ENCODE results near the gene PISD.
A peak's percentile ranks its signal among the peaks of the same experiment; 100 is the strongest.
"Not testable (repeated sequence)": the region's sequence is repeated elsewhere in the genome, so short reads cannot be mapped to it uniquely, and the experiment has no call there.

The PISD gene

DNA sequence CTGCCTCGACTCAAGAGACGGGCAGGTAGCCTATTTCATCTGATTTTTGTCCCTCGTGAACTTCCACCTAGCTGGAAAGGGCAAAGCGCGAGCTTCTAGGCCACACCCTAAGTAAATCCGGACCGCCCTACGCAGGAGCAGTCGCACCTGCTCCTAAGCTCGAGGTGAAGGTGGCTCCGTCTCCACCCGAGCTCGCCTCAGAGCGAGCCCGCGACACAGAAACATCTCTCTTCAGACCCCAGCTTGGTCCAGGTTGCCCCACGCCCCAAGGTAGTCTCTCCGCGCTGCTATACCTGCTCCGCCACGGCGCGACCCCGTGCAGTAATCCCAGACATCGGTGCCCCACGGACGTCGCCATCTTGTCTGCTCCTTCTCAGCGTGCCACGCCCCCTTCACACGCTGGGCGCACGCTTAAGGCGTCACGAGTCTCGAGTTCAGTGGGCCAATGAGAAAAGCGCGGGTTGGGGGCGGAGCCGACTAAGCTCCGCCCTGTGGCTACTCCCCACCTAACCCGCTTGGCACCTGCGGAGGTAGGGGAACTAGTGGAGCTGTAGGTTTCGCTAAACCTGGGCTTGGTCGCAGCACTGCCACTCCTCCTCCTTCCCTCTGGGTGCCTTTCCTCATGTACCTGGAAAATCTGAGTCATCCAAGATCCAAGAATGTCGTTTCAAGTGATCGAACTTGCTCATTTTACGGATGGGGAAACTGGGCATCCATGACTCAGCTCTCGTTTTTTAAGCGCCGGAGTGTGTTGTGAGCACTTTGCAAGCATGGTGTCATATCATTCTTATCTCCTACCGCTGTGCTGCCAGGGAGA is at the start of gene PISD:
TSS of gene PISD (minus strand) at position 365 of the 817 bp plus-strand sequence. CDS start at position 358, 7 bp downstream.
- peak; percentile 97 for DNase-seq (ENCODE audit: low read depth)

DNA sequence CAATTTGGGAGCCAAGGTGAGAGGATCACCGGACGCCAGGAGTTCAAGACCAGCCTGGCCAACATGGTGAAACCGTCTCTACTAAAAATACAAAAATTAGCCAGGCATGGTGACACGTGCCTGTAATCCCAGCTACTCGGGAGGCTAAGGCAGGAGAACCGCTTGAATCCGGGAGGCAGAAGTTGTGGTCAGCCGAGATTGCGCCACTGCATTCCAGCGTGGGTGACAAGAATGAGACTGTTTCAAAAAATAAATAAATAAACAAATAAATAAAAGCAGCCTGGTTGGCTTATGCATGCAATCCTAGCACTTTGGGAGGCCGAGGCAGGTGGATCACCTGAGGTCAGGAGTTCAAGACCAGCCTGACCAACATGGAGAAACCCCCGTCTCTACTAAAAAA is 49.2 kb upstream of the PISD start:
- DNase-seq (ENCODE audit: low read depth), result not testable (repeated sequence)

- DNase-seq (ENCODE audit: low read depth), result no peak
These were observed 45.5 kb upstream of the PISD start for GRCh38 chr22:31707519-31707918.

GRCh38 chr22:31695423-31695822 is 33.4 kb upstream of the PISD start:
- peak; percentile 42 for DNase-seq (ENCODE audit: low read depth)

- DNase-seq (ENCODE audit: low read depth), result not testable (repeated sequence)
These were observed 32.0 kb upstream of the PISD start for GRCh38 chr22:31694046-31694445.

- peak; percentile 79 for DNase-seq (ENCODE audit: low read depth)
These were observed 30.3 kb upstream of the PISD start for GRCh38 chr22:31692186-31692886.

- DNase-seq (ENCODE audit: low read depth), result no peak
These were observed 29.4 kb upstream of the PISD start for GRCh38 chr22:31691408-31691807.

DNA sequence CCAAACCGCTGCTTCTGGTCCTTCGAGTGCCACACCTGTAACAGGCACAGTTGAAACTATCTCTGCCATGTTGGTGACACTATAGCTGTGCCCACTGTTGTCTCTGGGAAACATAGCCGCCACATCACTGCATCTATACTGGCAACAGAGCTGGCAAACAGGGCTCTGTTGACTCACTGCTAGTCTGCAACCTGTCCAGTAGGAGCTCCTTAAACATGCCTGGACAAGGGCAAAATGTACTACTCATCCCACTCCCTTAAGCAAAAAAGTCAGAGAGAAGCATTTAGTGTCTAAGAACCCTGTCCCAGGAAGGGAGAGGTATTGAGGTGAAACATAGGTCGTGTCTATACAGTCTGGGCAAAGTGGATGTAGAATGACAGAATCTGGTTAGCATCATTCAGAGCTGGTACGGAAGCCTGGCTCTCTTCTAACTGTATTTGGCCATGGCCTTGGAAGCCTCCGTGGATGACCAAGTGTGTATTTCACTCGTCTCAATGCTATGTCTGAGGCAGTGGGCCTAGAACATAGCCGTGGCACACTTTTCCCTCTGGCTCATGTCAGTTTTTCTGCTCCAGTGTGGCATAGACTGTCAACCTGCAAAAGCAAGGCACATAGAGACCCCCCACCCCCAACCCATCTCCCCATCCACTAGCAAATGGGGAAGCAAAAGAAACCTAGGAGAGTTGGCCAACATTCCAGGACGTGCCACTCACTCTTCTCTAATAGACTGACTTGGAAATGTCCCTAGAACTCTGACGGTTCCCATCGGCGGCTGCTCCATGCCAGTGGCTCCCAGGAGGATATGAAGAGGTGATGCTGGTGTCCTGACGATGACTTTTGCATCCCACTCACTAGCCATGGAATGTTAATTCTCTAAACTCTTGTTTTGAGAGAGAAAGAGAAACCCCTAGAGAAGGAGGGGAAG is 21.4 kb upstream of the PISD start:
- DNase-seq (ENCODE audit: low read depth), result no peak

- DNase-seq (ENCODE audit: low read depth), result no peak
These were observed 20.7 kb upstream of the PISD start for GRCh38 chr22:31682751-31683150.

GRCh38 chr22:31681349-31682345 is 19.6 kb upstream of the PISD start:
- no peak for DNase-seq (ENCODE audit: low read depth)

DNA sequence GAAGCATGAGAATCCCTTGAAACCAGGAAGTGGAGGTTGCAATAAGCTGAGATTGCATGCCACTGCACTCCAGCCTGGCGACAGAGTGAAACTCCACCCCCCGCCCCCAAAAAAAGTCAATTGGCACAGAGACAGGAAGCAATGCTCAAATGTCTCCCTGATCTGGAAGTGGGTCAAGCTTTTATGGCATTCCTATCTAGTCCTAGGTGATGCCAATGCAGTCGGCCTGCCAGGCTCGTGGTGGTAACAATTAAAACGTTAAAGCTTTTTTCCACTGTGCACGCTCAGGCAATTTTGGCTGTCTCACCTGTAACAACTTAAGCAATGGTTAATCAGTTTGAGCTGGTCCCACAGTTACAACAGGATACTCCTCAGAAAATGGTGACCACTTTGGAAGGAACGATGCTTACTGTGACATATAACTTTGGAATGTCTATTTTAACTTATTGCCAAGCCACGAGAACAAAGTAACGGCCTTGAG is 18.9 kb upstream of the PISD start:
- DNase-seq (ENCODE audit: low read depth), result peak; percentile 69

- DNase-seq (ENCODE audit: low read depth), result no peak
These were observed 16.7 kb upstream of the PISD start for GRCh38 chr22:31678748-31679147.

DNA sequence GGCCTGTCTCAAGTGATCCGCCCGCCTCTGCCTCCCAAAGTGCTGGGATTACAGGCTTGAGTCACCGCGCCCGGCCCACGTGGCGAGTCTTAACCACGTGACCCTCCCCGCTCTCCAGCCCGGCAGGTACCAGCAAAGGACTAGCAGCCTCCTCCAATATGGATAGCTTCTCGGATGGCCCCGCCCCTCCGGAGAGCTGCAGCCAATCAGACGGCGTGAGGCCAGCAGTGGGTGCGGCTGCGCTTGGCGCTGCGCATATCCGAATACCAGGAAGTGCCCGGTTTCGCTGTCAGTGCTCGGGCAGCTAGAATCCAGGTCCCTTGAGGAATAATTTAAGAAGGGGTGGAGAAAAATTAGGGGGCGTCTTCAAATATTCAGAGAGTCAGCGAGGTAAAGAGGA is 14.7 kb upstream of the PISD start:
- DNase-seq (ENCODE audit: low read depth), result peak; percentile 93

DNA sequence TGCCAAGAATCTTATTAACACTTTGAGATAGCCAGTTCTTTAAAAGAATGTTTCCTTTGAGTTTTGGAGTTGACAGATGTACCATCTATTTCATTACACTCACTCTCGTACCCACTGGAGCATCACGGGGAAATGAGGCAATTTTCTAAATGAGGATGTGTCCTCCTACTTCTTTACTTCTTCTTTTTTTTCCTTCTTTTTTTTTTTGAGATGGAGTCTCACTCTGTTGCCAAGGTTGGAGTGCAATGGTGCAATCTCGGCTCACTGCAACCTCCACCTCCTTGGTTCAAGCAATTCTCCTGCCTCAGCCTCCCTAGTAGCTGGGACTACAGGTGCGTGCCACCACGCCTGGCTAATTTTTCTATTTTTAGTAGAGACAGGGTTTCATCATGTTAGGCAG is 12.2 kb upstream of the PISD start:
- DNase-seq (ENCODE audit: low read depth), result not testable (repeated sequence)

DNA sequence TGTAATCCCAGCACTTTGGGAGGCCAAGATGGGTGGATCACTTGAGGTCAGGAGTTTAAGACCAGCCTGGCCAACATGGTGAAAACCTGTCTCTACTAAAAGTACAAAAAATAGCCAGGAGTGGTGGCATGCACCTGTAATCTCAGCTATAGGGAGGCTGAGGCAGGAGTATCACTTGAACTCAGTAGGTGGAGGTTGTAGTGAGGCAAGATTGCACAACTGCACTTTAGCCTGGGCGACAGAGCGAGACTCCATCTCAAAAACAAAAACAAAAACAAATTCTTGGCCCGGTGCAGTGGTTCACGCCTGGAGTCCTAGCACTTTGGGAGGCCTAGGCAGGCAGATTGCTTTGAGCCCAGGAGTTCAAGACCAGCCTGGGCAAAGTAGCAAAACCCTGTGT is 6.8 kb upstream of the PISD start:
- DNase-seq (ENCODE audit: low read depth), result not testable (repeated sequence)

- no peak for DNase-seq (ENCODE audit: low read depth)
These were observed 638 bp upstream of the PISD start for GRCh38 chr22:31662668-31663037.

DNA sequence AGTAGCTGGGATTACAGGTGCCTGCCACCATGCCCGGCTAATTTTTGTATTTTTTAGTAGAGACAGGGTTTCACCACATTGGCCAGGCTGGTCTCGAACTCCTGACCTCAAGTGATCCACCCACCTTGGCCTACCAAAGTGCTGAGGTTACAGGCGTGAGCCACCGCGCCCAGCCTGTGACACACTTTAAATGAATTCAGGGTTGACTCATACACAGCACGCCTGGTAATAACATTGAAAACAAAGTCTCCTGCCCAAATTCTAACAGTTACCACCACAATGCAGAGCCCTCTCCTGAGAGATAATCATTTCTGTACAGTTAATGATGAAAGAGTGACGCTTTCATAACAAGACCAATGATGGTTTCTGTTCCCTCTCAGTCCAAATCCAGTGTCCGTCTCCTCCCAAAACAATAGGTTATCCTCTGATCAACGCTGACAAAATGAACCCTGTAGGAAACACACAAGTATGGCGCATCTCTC is 1.1 kb downstream of the PISD start:
- DNase-seq (ENCODE audit: low read depth), result peak; percentile 92

DNA sequence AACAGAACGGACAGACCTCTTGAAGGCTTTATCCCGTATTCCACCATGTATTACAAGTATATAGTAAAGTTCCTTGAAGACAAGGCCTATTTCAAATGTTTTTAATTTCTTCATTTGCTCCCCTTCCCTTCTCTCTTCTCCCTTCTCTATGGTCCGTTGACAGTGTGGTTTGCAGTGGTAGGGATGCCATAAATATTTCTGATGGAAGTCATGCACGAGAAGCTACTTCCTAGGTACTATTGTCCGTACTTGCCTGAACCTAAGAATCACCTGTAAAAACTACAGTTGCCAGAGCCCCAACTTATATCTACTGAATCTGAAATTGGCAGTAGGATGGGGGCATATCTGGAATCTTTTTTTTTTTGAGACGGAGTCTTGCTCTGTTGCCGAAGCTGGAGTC is 2.8 kb downstream of the PISD start:
- peak; percentile 48 for DNase-seq (ENCODE audit: low read depth)

- no peak for DNase-seq (ENCODE audit: low read depth)
These were observed 7.6 kb downstream of the PISD start for GRCh38 chr22:31654408-31654807.

DNA sequence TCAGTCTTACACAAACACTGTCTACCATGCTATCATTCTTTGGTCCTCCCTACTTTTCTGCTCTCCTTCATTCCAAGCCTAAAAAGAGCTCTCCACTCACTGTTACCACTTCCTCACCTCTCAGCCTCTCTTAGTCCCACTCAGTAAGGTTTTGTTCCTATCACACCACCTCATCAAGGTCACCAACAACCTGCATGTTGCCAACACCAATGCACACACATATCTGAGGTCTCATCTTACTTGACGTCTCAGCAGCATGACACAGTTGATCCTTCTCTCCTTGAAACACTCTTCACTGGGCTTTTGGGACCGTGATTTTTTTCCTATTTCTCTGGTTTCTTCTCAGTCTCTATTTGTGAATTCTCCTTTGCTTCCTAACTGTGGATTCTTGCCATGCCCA is 8.1 kb downstream of the PISD start:
- DNase-seq (ENCODE audit: low read depth), result no peak
